Cardiac muscle cell (in vitro differentiated cells and primary cell): ENCODE data around the gene KYAT1. TPM values are rescaled to one million over a fixed set of nuclear protein-coding genes. Genes with fewer than 3 reads are reported as not detected.

Experiments
- DNase-seq, 2 donors: peaks; one replicate each; pipeline versions ENCODE4 v3.0.0 to v3.0.0-alpha.2; 2010 to 2017; ENCODE audit warnings: low read depth in 1 of 2, low spot score in 1 of 2
- H3K27ac ChIP-seq: fragments of 200-600 bp; sonication (generic); 2 replicates; pipeline ENCODE4 v1.5.1; 2016
- H3K27me3 ChIP-seq: fragments of 200-600 bp; sonication (generic); 2 replicates; pipeline ENCODE4 v1.6.0; 2016; ENCODE audit warnings: control low read depth
- H3K36me3 ChIP-seq: fragments of 200-600 bp; sonication (generic); 2 replicates; pipeline ENCODE4 v1.5.1; 2016; ENCODE audit warnings: control low read depth
- H3K4me1 ChIP-seq: fragments of 200-600 bp; sonication (generic); 2 replicates; pipeline ENCODE4 v1.8.1; 2017; ENCODE audit warnings: low read depth, mild to moderate bottlenecking, mixed run types
- H3K4me3 ChIP-seq: fragments of 200-600 bp; sonication (generic); 2 replicates; pipeline ENCODE4 v1.5.1; 2016; ENCODE audit warnings: mild to moderate bottlenecking
- H3K9me3 ChIP-seq: fragments of 200-600 bp; sonication (generic); 2 replicates; pipeline ENCODE4 v1.5.1; 2017; ENCODE audit warnings: low read depth, mild to moderate bottlenecking, control low read depth
- CTCF ChIP-seq: IDR thresholded peaks from 2 replicates; pipeline ENCODE4 v1.5.1; 2012; ENCODE audit warnings: low read depth, mild to moderate bottlenecking, low read length
- polyA plus RNA-seq: library from polyadenylated mRNA; unstranded; fragments of >200 nt; fragmentation: Nextera tagmentation; extraction: Ambion mirVana; gene quantifications from 2 replicates; pipeline ENCODE4 v1.2.1, GENCODE V29; 2016
- total RNA-seq: library from RNA; depleted of rRNA; stranded (reverse); fragments of >200 nt; gene quantifications from 2 replicates; pipeline ENCODE4 v1.2.3, GENCODE V29; 2016

Gene KYAT1
- total and polyA plus RNA-seq, 2 experiments from 2014 or later: 23.3 to 36.9 TPM

GRCh38 chr9:128887049-128887448 is 5.3 kb upstream of the KYAT1 start:
- H3K4me1 ChIP-seq: peaks cover 9% of the 10 kb centered on the region
- TF ChIP-seq CTCF: no peak
- DNase-seq: no peak
- H3K27ac ChIP-seq: no peak overlapping the region
- H3K9me3 ChIP-seq: no peaks in the 10 kb centered on the region
- H3K4me3 ChIP-seq: no peak overlapping the region
- H3K36me3 ChIP-seq: peaks cover 3% of the 10 kb centered on the region
- no peaks in the 10 kb centered on the region for H3K27me3 ChIP-seq

DNA sequence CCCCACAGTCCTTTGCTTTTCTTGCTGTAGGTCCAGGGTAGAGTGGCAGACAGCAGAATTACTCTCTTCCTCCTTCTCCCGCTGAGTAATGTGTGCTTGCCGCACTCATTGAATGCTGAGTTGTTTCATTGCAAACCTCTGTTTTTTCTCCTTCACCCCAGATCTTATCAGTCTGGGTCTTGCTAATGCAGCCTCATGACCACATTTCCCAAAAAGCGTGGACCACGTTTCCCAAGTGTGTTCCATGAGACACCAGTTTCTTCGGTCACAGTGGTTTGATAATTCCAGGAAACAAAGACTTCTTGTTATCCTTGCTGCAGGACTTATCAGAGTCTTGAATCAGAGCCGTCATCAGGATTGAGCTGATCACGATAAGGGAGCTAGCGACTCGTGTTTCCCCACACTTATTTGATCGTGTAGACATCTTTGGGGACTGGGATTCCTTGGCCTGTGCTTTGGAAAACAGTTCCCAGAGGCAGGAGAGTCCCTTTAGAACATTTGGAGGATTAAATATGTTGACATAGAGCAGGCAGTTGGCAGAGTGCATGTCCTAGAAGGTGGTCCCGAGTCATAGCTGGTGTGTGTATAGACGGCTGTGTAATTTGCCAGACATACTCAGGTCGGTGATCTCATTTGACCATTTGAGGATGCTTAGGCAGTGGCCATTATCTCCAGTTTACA is 4.6 kb upstream of the KYAT1 start:
- Histone ChIP-seq H3K4me1 (peaks cover 9% of the 10 kb centered on the region), H3K27ac (peak overlapping the region; percentile 27), H3K36me3 (peaks cover 3% of the 10 kb centered on the region), H3K4me3 (no peak overlapping the region), H3K27me3 (no peaks in the 10 kb centered on the region), H3K9me3 (no peaks in the 10 kb centered on the region)
- DNase-seq: peak in 1 of 2 donors; percentile 83
- no peak for TF ChIP-seq CTCF

DNA sequence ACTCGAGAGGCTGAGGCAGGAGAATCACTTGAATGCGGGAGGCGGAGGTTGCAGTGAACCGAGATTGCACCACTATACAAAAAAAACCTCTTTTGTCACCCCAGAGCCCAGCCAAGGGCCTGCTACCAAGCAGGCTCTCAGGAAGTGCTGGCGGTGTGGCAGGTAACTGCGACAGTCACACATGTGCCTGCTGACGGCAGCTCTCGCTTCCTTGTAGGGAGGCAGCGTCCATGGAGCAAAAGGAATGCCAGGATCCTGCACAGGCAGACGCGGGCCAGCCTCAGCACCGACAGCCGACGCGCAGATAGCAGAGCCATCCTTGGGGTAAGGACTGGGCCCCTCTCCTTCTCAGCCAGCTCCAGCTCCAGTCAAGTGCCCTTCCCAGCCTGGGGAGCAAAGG is 4.0 kb upstream of the KYAT1 start:
- H3K4me1 ChIP-seq: peaks cover 9% of the 10 kb centered on the region
- no peak for DNase-seq
- H3K36me3 ChIP-seq: peaks cover 3% of the 10 kb centered on the region
- no peaks in the 10 kb centered on the region for H3K9me3 ChIP-seq
- H3K27ac ChIP-seq: peak overlapping the region; percentile 27
- TF ChIP-seq CTCF: no peak
- H3K27me3 ChIP-seq: no peaks in the 10 kb centered on the region
- no peak overlapping the region for H3K4me3 ChIP-seq

DNA sequence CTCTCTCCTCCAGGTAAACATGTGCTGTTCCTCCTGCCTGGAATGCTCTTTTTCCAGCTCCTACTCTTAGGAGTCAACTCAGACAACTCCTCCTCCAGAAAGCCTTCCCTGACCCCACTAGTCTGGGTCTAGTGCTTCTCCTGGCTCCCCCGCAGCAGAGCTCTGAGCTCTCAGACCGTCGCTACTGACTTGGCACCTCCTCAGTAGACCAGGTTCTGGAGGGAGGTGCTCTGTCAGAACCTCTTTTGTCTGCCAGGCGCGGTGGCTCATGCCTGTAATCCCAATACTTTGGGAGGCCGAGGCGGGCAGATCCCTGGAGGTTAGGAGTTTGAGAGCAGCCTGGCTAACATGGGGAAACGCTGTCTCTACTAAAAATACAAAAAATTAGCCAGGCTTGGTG is 3.6 kb upstream of the KYAT1 start:
- H3K4me1 ChIP-seq: peaks cover 9% of the 10 kb centered on the region
- no peaks in the 10 kb centered on the region for H3K27me3 ChIP-seq
- DNase-seq: no peak
- H3K36me3 ChIP-seq: peaks cover 3% of the 10 kb centered on the region
- H3K27ac ChIP-seq: peak overlapping the region; percentile 13
- H3K9me3 ChIP-seq: no peaks in the 10 kb centered on the region
- no peak overlapping the region for H3K4me3 ChIP-seq
- no peak for TF ChIP-seq CTCF

DNA sequence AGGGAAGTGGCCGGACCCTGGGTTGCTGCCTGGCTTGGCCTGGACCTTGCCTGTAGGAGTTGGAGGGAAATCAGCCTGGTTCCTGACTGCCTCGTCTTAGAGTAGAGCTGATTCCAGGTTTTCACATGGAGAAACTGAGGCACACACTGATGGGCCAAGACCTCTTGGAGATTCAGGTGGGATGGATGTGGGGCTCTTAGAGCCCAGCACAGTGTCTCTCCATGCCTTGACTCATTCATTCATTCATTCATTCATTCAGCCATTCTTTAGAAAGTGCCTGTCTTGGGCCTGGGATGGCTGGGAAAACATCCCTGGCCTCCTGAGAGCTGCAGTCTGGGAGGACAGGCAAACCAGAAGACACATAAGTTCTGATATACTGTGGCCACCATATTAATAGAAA is 2.4 kb upstream of the KYAT1 start:
- no peak for DNase-seq
- peaks cover 3% of the 10 kb centered on the region for H3K36me3 ChIP-seq

More for the DNA sequence above, 2.4 kb upstream of the KYAT1 start:
- no peak overlapping the region for H3K4me3 ChIP-seq
- no peak for TF ChIP-seq CTCF
- H3K4me1 ChIP-seq: peaks cover 9% of the 10 kb centered on the region
- H3K9me3 ChIP-seq: no peaks in the 10 kb centered on the region
- H3K27me3 ChIP-seq: no peaks in the 10 kb centered on the region
- H3K27ac ChIP-seq: peak overlapping the region; percentile 92
